ENCODE data around the gene LRRC74B.
"Not testable (repeated sequence)": the region's sequence is repeated elsewhere in the genome, so short reads cannot be mapped to it uniquely, and the experiment has no call there.

LRRC74B gene

GRCh38 chr22:21043860-21044535 is 1.7 kb upstream of the LRRC74B start:
- peak overlapping the region; percentile 25 for H3K4me3 ChIP-seq (ENCODE audit: low read depth, low read length)
- no peak for TF ChIP-seq MYC (IDR thresholded peaks at IDR 0.05; ENCODE audit: low read depth, low read length)
- TF ChIP-seq POLR2A (IDR thresholded peaks at IDR 0.05; ENCODE audit: extremely low read depth, insufficient read length) = no peak
- TF ChIP-seq, protein P1, sequence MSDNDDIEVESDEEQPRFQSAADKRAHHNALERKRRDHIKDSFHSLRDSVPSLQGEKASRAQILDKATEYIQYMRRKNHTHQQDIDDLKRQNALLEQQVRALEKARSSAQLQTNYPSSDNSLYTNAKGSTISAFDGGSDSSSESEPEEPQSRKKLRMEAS (IDR thresholded peaks at IDR 0.05; ENCODE audit: low read depth, low read length) = no peak
- TF ChIP-seq CTCF (IDR thresholded peaks at IDR 0.05; ENCODE audit: low read depth, low read length) = no peak
- peak; percentile 36 for DNase-seq (ENCODE audit: low read depth)

DNA sequence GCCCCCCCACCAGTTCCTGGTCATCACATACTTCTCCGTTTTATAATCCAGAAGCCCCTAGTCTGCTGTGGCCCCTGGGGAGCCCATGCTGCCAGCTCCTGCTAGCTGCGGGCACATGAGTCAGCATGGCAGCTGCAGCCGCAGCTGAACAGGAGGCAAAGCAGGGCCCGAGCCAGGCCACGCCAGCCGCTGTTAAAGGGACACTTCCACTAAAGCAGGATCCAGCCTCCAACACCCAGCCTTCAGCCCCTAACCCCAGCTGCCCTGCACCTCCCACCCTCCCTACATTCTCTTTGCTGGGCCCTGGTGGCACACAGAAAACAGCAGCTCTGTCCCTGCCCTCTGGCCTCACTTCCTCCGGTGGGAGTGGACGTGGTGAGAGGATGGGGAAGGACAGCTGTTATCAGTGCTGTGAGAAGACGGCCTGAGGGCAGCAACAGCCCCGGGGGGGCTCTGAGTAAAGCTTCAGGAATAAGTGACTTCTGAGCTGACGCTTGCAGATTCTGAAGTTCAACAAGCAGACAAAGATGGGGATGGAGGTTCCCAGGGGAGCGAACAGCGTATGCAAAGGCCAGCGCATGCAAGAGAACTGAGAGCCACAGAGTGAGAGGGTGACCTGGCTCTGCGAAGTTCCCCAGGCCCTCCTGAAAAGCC is 688 bp upstream of the LRRC74B start:
- peak overlapping the region; percentile 14 for H3K4me3 ChIP-seq (ENCODE audit: low read depth, low read length)
- TF ChIP-seq, protein P1 (IDR thresholded peaks at IDR 0.05; ENCODE audit: low read depth, low read length) = 0 out of 2 replicates have a peak, but pooled peaks have one; percentile 14
- no peak for TF ChIP-seq POLR2A (IDR thresholded peaks at IDR 0.05; ENCODE audit: extremely low read depth, insufficient read length)
- peak; percentile 89 for DNase-seq (ENCODE audit: low read depth)

DNA sequence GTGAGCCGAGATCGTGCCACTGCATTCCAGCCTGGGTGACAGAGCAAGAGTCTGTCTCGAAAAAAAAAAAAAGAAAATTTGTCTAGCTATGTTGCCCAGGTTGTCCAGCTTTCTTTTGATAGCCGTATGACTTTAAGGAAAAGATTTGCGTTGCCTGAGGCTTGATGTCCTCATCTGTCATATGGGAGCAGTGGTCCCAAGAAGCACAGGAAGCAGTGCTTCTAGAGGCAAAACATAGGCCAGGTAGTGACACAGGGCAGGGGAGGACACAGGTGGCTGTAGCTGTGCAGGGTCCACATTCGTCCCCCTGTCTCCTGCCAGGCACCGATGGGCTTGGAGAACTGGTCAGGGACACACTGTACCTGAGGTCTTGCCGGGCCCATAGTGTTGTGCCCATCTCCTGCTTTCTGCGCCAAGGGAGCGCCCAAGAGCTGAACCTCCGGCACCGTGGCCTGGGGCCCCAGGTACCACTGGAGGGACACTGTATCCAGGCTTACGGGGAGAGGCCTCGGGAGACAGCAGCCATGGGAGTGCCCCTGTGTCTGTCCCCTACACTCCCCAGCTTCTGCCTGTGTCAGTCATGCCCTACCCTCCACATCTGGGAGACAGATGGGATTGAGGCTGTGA is 1.4 kb downstream of the LRRC74B start:
- TF ChIP-seq POLR2A (IDR thresholded peaks at IDR 0.05; ENCODE audit: extremely low read depth, insufficient read length) = no peak
- TF ChIP-seq CTCF (IDR thresholded peaks at IDR 0.05; ENCODE audit: low read depth, low read length) = no peak
- no peak for TF ChIP-seq MYC (IDR thresholded peaks at IDR 0.05; ENCODE audit: low read depth, low read length)
- TF ChIP-seq, protein P1 (IDR thresholded peaks at IDR 0.05; ENCODE audit: low read depth, low read length) = no peak
- no peak overlapping the region for H3K4me3 ChIP-seq (ENCODE audit: low read depth, low read length)
- no peak for DNase-seq (ENCODE audit: low read depth)

GRCh38 chr22:21047730-21048129 is 2.0 kb downstream of the LRRC74B start:
- TF ChIP-seq, protein P1 (IDR thresholded peaks at IDR 0.05; ENCODE audit: low read depth, low read length) = no peak
- TF ChIP-seq MYC (IDR thresholded peaks at IDR 0.05; ENCODE audit: low read depth, low read length) (no peak), POLR2A (IDR thresholded peaks at IDR 0.05; ENCODE audit: extremely low read depth, insufficient read length) (no peak), CTCF (IDR thresholded peaks at IDR 0.05; ENCODE audit: low read depth, low read length) (no peak)
- H3K4me3 ChIP-seq (ENCODE audit: low read depth, low read length) = no peak overlapping the region
- DNase-seq (ENCODE audit: low read depth) = no peak

DNA sequence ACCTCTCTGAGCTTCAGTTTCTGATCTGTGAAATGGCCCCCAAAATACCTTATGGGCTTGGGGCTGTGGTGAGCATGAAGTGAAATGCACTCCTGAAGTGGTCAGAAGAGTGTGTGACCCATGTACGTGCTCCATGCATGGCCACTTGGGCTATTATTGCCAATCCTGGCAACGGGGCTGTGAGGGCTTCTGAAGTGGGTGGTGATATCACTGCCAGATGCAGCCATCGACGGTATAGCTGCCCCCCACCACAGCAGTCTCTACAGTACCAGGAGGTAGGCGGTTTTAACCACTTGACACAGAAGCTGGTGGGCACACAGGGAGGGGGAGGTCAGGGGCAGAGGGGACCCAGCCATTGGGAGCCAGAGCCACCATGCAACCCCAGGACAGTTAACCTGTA is 2.7 kb downstream of the LRRC74B start:
- not testable (repeated sequence) for DNase-seq (ENCODE audit: low read depth)

DNA sequence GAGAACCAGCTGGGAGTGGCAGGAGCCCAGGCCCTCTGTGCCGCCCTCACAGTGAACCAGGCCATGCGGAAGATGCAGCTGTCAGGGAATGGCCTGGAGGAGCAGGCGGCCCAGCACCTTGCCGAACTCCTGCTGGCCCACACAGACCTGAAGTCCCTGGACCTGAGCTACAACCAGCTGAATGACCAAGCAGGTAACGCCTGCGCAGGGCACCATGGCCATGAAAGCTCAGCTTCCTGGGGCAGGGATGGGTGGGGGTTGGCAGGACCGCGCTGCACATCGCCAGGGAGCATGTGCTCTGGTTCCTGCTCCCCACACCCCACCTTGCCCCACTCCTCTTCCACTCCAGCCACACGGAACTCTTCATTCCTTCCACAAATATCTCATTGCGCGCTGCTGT is 3.2 kb downstream of the LRRC74B start:
- DNase-seq (ENCODE audit: low read depth); H3K4me3 ChIP-seq (ENCODE audit: low read depth, low read length): not testable (repeated sequence)

More for the DNA sequence above, 2.7 kb downstream of the LRRC74B start:
- H3K4me3 ChIP-seq (ENCODE audit: low read depth, low read length) = not testable (repeated sequence)

GRCh38 chr22:21051145-21051830 is 5.5 kb downstream of the LRRC74B start:
- DNase-seq (ENCODE audit: low read depth) = no peak
- H3K4me3 ChIP-seq (ENCODE audit: low read depth, low read length) = no peak overlapping the region
- TF ChIP-seq CTCF (IDR thresholded peaks at IDR 0.05; ENCODE audit: low read depth, low read length) (no peak), MYC (IDR thresholded peaks at IDR 0.05; ENCODE audit: low read depth, low read length) (no peak), POLR2A (IDR thresholded peaks at IDR 0.05; ENCODE audit: extremely low read depth, insufficient read length) (no peak)
- TF ChIP-seq, protein P1 (IDR thresholded peaks at IDR 0.05; ENCODE audit: low read depth, low read length) = no peak
